ENCODE measurements around the gene FAAH.
A peak's percentile ranks its signal among the peaks of the same experiment; 100 is the strongest.

FAAH gene

GRCh38 chr1:46425726-46426125, 31.6 kb downstream of the FAAH start:
- no peak overlapping the region for H3K27ac ChIP-seq
- no peak for TF ChIP-seq CTCF (conservative IDR thresholded peaks at IDR 0.05)

- TF ChIP-seq CTCF (conservative IDR thresholded peaks at IDR 0.05) = no peak
- H3K27ac ChIP-seq = no peak overlapping the region
Measured at GRCh38 chr1:46427541-46427940, 33.4 kb downstream of the FAAH start.

- no peak overlapping the region for H3K27ac ChIP-seq
- TF ChIP-seq CTCF (conservative IDR thresholded peaks at IDR 0.05) = no peak
Measured at GRCh38 chr1:46429436-46429835, 35.3 kb downstream of the FAAH start.

- 0 out of 2 replicates have a peak, but pooled peaks have one; percentile 7 for TF ChIP-seq CTCF (conservative IDR thresholded peaks at IDR 0.05)
- H3K27ac ChIP-seq = no peak overlapping the region
Measured at GRCh38 chr1:46431695-46432094, 37.6 kb downstream of the FAAH start.

GRCh38 chr1:46432781-46433327, 38.7 kb downstream of the FAAH start:
- no peak for TF ChIP-seq CTCF (conservative IDR thresholded peaks at IDR 0.05)
- H3K27ac ChIP-seq = no peak overlapping the region

- H3K27ac ChIP-seq = no peak overlapping the region
- no peak for TF ChIP-seq CTCF (conservative IDR thresholded peaks at IDR 0.05)
Measured at GRCh38 chr1:46434358-46434757, 40.2 kb downstream of the FAAH start.

- no peak for TF ChIP-seq CTCF (conservative IDR thresholded peaks at IDR 0.05)
Measured at GRCh38 chr1:46436844-46437243, 42.7 kb downstream of the FAAH start.

More at GRCh38 chr1:46436844-46437243, 42.7 kb downstream of the FAAH start:
- no peak overlapping the region for H3K27ac ChIP-seq

Measured in VCaP (cell line).